ENCODE measurements around the gene FYB1. TPM values are rescaled to one million over a fixed set of nuclear protein-coding genes. Genes with fewer than 3 reads are reported as not detected.

The FYB1 gene
- total and polyA plus RNA-seq, 2 of the 8 experiments (the other 6 are each of a cell fraction or from before 2014, with no cell fraction given) = not detected

GRCh38 chr5:39256477-39257235 lies 37.3 kb upstream of the FYB1 start:
- H3K79me1 ChIP-seq (ENCODE audit: low read depth, low read length) = no peaks in the 10 kb centered on the region
- TF ChIP-seq POLR2AphosphoS5 (IDR thresholded peaks at IDR 0.05; ENCODE audit: low read depth, low read length) (no peak), JUN (IDR thresholded peaks at IDR 0.05; ENCODE audit: low read depth, low read length) (no peak), RBBP5 (IDR thresholded peaks at IDR 0.05; ENCODE audit: borderline replicate concordance, low read depth, low read length) (no peak), SRF (IDR thresholded peaks at IDR 0.05; ENCODE audit: low read depth, low read length) (no peak), CREB1 (IDR thresholded peaks at IDR 0.05) (no peak), KDM4A (IDR thresholded peaks at IDR 0.05; ENCODE audit: low read depth, low read length, severe bottlenecking) (no peak), MAFK (IDR thresholded peaks at IDR 0.05; ENCODE audit: low read depth, low read length) (no peak), SP4 (IDR thresholded peaks at IDR 0.05; ENCODE audit: low read length) (no peak), TAF1 (IDR thresholded peaks at IDR 0.05; ENCODE audit: low read depth, low read length) (no peak)
- no peak overlapping the region for H2BK5ac ChIP-seq (ENCODE audit: low read depth, low read length)
- no peak overlapping the region for H2BK15ac ChIP-seq (ENCODE audit: low read length)
- H3K4me1 ChIP-seq (replicated peaks in 1 of 4; ENCODE audit: control insufficient read depth in 3 of 4, insufficient read depth in 4 of 4, low read length in 3 of 4) = no peaks in the 10 kb centered on the region
- H3K79me2 ChIP-seq (ENCODE audit: control insufficient read depth in 1 of 2, insufficient read depth in 2 of 2, low read length in 2 of 2) = no peaks in the 10 kb centered on the region
- no peak overlapping the region for H3K27ac ChIP-seq (ENCODE audit: low read depth, low read length)
- DNase-seq (ENCODE audit: low read depth in 1 of 2, low spot score in 2 of 2) (no peak), FAIRE-seq (no peak)
- no peak overlapping the region for H2AFZ ChIP-seq (ENCODE audit: low read length)
- H3K27me3 ChIP-seq (replicated peaks in 1 of 4; ENCODE audit: control insufficient read depth in 3 of 4, extremely low read depth in 1 of 4, insufficient read depth in 3 of 4, low read length in 3 of 4) = no peaks in the 10 kb centered on the region
- POLR2A ChIA-PET (ENCODE audit: partially characterized antibody) = no interaction called here
- no peak overlapping the region for H3K14ac ChIP-seq (ENCODE audit: insufficient read length)
- no peaks in the 10 kb centered on the region for H4K20me1 ChIP-seq (replicated peaks in 1 of 2; ENCODE audit: control insufficient read depth in 1 of 2, insufficient read depth in 2 of 2, low read length in 2 of 2)
- no peak overlapping the region for H2BK20ac ChIP-seq (ENCODE audit: low read length)
- H3K23ac ChIP-seq (ENCODE audit: insufficient read length) = no peak overlapping the region
- H3K4me3 ChIP-seq (ENCODE audit: extremely low read depth in 1 of 4, insufficient read depth in 2 of 4, low read depth in 3 of 4, low read length in 4 of 4) = no peak overlapping the region
- H3K4me2 ChIP-seq (ENCODE audit: insufficient read depth in 1 of 2, low read depth in 2 of 2, low read length in 2 of 2) = no peak overlapping the region
- no peak overlapping the region for H4K91ac ChIP-seq (replicated peaks; ENCODE audit: insufficient read length, low read length)
- no peak overlapping the region for H3K18ac ChIP-seq (ENCODE audit: extremely low read depth, low read length)
- H3K23me2 ChIP-seq (ENCODE audit: low read depth, low read length) = no peaks in the 10 kb centered on the region
- H3K9ac ChIP-seq (replicated peaks in 1 of 4; ENCODE audit: extremely low read depth in 1 of 4, low read depth in 3 of 4, low read length in 3 of 4) = no peak overlapping the region
- no peak overlapping the region for H2BK120ac ChIP-seq (replicated peaks; ENCODE audit: low read depth, low read length)
- no peak overlapping the region for H4K8ac ChIP-seq (ENCODE audit: extremely low read depth, insufficient read depth, low read length)
- no peak overlapping the region for H2BK12ac ChIP-seq (ENCODE audit: low read depth, low read length)
- 87% methylated on average over 4 of the region's 4 CpGs; no CpG with 5 or more reads in 1 of the 2 experiments for WGBS, 2 experiments (ENCODE audit: extremely low coverage in 1 of 2, insufficient coverage in 1 of 2, insufficient read length in 1 of 2, insufficient replicate concordance in 2 of 2, low coverage in 1 of 2, low lambda C conversion rate in 2 of 2, missing lambda C conversion rate in 1 of 2)
- H3K4ac ChIP-seq (replicated peaks; ENCODE audit: insufficient read length, low read depth, low read length) = no peak overlapping the region
- no peaks in the 10 kb centered on the region for H3K9me3 ChIP-seq (ENCODE audit: insufficient read depth in 2 of 2, low read depth in 1 of 2, low read length in 1 of 2)
- H3K56ac ChIP-seq (replicated peaks; ENCODE audit: insufficient read length, low read depth, low read length) = no peak overlapping the region
- CTCF ChIA-PET (ENCODE audit: partially characterized antibody) = interaction anchor here (0.7 to 1.6 kb wide), 6 partner anchors 10 to 750 kb away, joined by 3 to 7 read pairs (median 4); no protein-coding TSS in a partner anchor
- H3K36me3 ChIP-seq (ENCODE audit: control insufficient read depth in 2 of 4, insufficient read depth in 4 of 4, low read length in 3 of 4) = no peaks in the 10 kb centered on the region
- H4K5ac ChIP-seq (ENCODE audit: insufficient read length, low read depth, low read length) = no peak overlapping the region
- no peak overlapping the region for H2AK5ac ChIP-seq (ENCODE audit: low read depth, low read length)

All from H1 (cell line).